HG03066 (cell line): ENCODE measurements around the gene OR4N2.
"Not testable (repeated sequence)": the region's sequence is repeated elsewhere in the genome, so short reads cannot be mapped to it uniquely, and the experiment has no call there.

Source experiments
- ATAC-seq: cut with Tn5 transposase; IDR thresholded peaks from one replicate; pipeline ENCODE4 v1.9.1; 2021; ENCODE audit warnings: low read depth; ENCODE audit not compliant: unreplicated experiment

OR4N2 gene

GRCh38 chr14:19828314-19828713 is 24.7 kb downstream of the OR4N2 start:
- ATAC-seq, result no peak

- not testable (repeated sequence) for ATAC-seq
These were observed 30.8 kb downstream of the OR4N2 start for GRCh38 chr14:19834203-19834848.

GRCh38 chr14:19838433-19838832 is 34.9 kb downstream of the OR4N2 start:
- ATAC-seq, result no peak

GRCh38 chr14:19851365-19851764 is 47.8 kb downstream of the OR4N2 start:
- ATAC-seq, result no peak

GRCh38 chr14:19866061-19866669 is 62.6 kb downstream of the OR4N2 start:
- ATAC-seq, result not testable (repeated sequence)

GRCh38 chr14:19873178-19873577 is 69.6 kb downstream of the OR4N2 start:
- ATAC-seq, result no peak

- no peak for ATAC-seq
These were observed 71.3 kb downstream of the OR4N2 start, which contains the start of gene OR4K2 for GRCh38 chr14:19874842-19875241. Gene OR4K2, plus strand, starts transcription at chr14:19875142. Its CDS starts 1,126 bp downstream, at chr14:19876268.

- no peak for ATAC-seq
These were observed 74.6 kb downstream of the OR4N2 start for GRCh38 chr14:19878029-19878642.
